AG04450 (cell line): ENCODE results near the gene GNG3. TPM values are rescaled to one million over a fixed set of nuclear protein-coding genes. Genes with fewer than 3 reads are reported as not detected.

Experiments used
- CTCF ChIA-PET: fragments of 300-600, 350-600 bp; formaldehyde crosslinking; extraction: SDS; loops from one replicate; lab custom pipeline; 2022; ENCODE audit warnings: antibody characterized with exemption, inconsistent platforms; lab: Charles Lee
- POLR2A ChIA-PET: fragments of 350-600 bp; formaldehyde crosslinking; extraction: SDS; loops from one replicate; lab custom pipeline; 2021; ENCODE audit warnings: antibody characterized with exemption, inconsistent platforms; lab: Yijun Ruan, JAX
- DNase-seq: peaks from one replicate; pipeline ENCODE4 v3.0.0-alpha.2; 2011; ENCODE audit warnings: low read depth, low spot score
- H3K27ac ChIP-seq: one replicate; pipeline ENCODE4 v1.5.1; 2012; ENCODE audit warnings: low read depth, low read length, control low read depth
- H3K27me3 ChIP-seq: one replicate; pipeline ENCODE4 v1.6.0; 2012; ENCODE audit warnings: low read length; ENCODE audit not compliant: control insufficient read depth, insufficient read depth
- H3K4me3 ChIP-seq: 2 replicates; pipeline ENCODE4 v1.5.1; 2011; ENCODE audit warnings: mild to moderate bottlenecking, low read depth, low read length, control low read depth
- H3K9me3 ChIP-seq: 2 replicates; pipeline ENCODE4 v1.5.1; 2012; ENCODE audit warnings: low read length; ENCODE audit not compliant: control insufficient read depth, insufficient read depth
- CTCF ChIP-seq: IDR thresholded peaks from 2 replicates; pipeline ENCODE4 v1.5.1; 2011; ENCODE audit warnings: low read depth, low read length, control low read depth, inconsistent platforms
- polyA plus RNA-seq: library from polyadenylated mRNA; depleted of rRNA; stranded (reverse); fragments of >200 nt; gene quantifications from 2 replicates; pipeline ENCODE4 v1.2.3, GENCODE V29; 2011

Gene GNG3
- polyA plus RNA-seq, 1 experiment, result not detected

- Histone ChIP-seq H3K27me3 (no peaks in the 10 kb centered on the region), H3K4me3 (no peak overlapping the region), H3K27ac (no peak overlapping the region), H3K9me3 (no peaks in the 10 kb centered on the region; the same call in 1 of the 2 replicates)
- no peak for DNase-seq
- ChIA-PET POLR2A (no interaction called here), CTCF (interaction anchor here (1.5 kb wide), 1 partner anchor 8 kb away, joined by 3 read pairs; no protein-coding TSS in a partner anchor)
- TF ChIP-seq CTCF, result 0 out of 2 replicates have a peak, but pooled peaks have one; percentile 26
Observed at GRCh38 chr11:62721994-62722393, 14.5 kb downstream of the GNG3 start.

- no peak for TF ChIP-seq CTCF
Observed at GRCh38 chr11:62724171-62724570, 16.7 kb downstream of the GNG3 start.

DNA sequence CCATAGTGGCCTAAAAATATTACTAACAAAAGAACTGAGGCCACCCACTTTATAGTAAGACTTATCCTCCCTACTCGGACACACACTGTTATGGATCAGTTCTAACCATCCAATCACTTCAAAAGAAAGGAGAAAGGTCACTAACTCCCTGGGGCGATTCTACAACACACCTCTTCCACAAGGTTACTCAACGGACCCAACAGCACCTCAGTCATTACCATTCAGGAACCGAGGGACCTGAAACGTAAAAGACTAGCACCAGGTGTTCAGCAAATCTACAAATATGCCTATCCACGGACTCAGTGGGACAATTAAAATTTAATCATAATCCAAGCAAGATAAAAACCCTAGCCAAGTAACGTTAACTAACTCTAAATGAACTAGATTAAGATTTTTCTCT, 18.2 kb downstream of the GNG3 start:
- Histone ChIP-seq H3K9me3 (no peaks in the 10 kb centered on the region; the same call in 1 of the 2 replicates), H3K27ac (no peak overlapping the region), H3K27me3 (no peaks in the 10 kb centered on the region), H3K4me3 (peak overlapping the region; percentile 99)
- CTCF ChIA-PET, result no interaction called here
- no peak for TF ChIP-seq CTCF
- DNase-seq, result no peak
- POLR2A ChIA-PET, result interaction anchor here (3.1 kb wide), 1 partner anchor 60 kb away, joined by 30 read pairs; the partner anchor contains the start of genes C11orf98 and CSKMT

More at GRCh38 chr11:62724171-62724570, 16.7 kb downstream of the GNG3 start:
- DNase-seq, result no peak
- Histone ChIP-seq H3K27me3 (no peaks in the 10 kb centered on the region), H3K27ac (no peak overlapping the region), H3K4me3 (peak overlapping the region; percentile 99), H3K9me3 (no peaks in the 10 kb centered on the region; the same call in 1 of the 2 replicates)
- ChIA-PET POLR2A (interaction anchor here (0.7 kb wide), 1 partner anchor 66 kb away, joined by 3 read pairs; no protein-coding TSS in a partner anchor), CTCF (interaction anchor here (1.3 to 1.4 kb wide), 2 partner anchors 62 to 329 kb away, joined by 4 to 7 read pairs; no protein-coding TSS in a partner anchor)

GRCh38 chr11:62726156-62726914, 18.9 kb downstream of the GNG3 start:
- Histone ChIP-seq H3K27ac (peak overlapping the region; percentile 70), H3K4me3 (peak overlapping the region; percentile 99), H3K9me3 (no peaks in the 10 kb centered on the region; the same call in 1 of the 2 replicates), H3K27me3 (no peaks in the 10 kb centered on the region)
- DNase-seq, result no peak
- POLR2A ChIA-PET, result interaction anchor here (0.7 to 3.7 kb wide), 14 partner anchors 17 to 935 kb away, joined by 3 to 41 read pairs (median 7); partner anchors contain the start of genes C11orf98, CSKMT, LBHD1 and LRRN4CL
- CTCF ChIA-PET, result interaction anchor here (0.6 to 1.8 kb wide), 2 partner anchors 43 to 60 kb away, joined by 3 to 5 read pairs; no protein-coding TSS in a partner anchor
- TF ChIP-seq CTCF, result no peak

DNA sequence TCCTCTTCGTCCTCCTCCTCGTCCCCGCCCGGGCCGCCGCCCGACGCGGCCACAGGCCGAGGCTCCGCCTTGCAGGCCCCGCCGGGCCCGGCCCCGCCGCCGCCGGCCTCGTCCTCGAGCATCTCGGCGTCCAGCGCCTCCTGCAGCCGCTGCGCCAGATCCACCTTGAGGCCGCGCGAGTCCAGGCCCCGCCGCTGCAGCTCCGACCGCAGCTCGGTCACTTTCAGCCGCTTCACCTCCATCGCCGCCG, 19.4 kb downstream of the GNG3 start:
- CTCF ChIA-PET, result interaction anchor here (0.5 to 1.8 kb wide), 4 partner anchors 21 to 60 kb away, joined by 3 to 6 read pairs (median 4); no protein-coding TSS in a partner anchor
- Histone ChIP-seq H3K27me3 (no peaks in the 10 kb centered on the region), H3K27ac (peak overlapping the region; percentile 70), H3K9me3 (no peaks in the 10 kb centered on the region; the same call in 1 of the 2 replicates), H3K4me3 (peak overlapping the region; percentile 99)
- DNase-seq, result no peak
- POLR2A ChIA-PET, result interaction anchor here (0.5 to 3.7 kb wide), 25 partner anchors 14 to 935 kb away, joined by 3 to 41 read pairs (median 4); partner anchors contain the start of genes C11orf98, CSKMT, EEF1G and GANAB
- TF ChIP-seq CTCF, result no peak
